Epithelial cell of prostate (primary cell): ENCODE results near the gene ANKRD29.
A peak's percentile ranks its signal among the peaks of the same experiment; 100 is the strongest.
"Not testable (repeated sequence)": the region's sequence is repeated elsewhere in the genome, so short reads cannot be mapped to it uniquely, and the experiment has no call there.

Experiments used
- DNase-seq: peaks from one replicate; pipeline ENCODE4 v3.0.0-alpha.2; 2011; ENCODE audit warnings: low read depth, low spot score
- H3K27ac ChIP-seq: fragments of 450-650 bp; 2 replicates; pipeline ENCODE4 v1.5.1; 2017; ENCODE audit warnings: mild to moderate bottlenecking

Gene ANKRD29

DNA sequence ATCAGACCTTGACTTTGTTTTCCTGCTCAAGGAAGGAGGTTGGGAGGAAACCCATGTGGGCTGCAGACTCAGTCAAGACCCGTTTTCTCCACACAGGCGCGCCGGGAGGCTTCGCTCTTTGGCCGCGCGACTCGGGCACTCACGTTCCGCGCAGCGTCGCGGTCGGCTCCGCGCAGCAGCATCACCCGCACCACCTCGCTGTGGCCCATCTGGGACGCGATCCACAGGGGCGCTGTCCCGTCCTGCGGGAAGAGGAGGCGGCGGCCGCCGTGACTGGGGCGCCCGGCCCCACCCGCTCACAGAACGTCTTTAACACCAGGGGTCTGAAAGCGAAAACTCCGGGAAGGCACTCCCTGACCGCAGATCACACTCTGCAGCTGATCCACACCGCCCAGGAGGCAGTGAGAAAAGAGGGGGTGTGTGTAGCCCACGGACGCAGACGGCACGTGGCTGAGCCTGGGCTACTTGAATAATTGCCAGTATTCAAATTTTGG lies 43.3 kb downstream of the ANKRD29 start:
- no peak overlapping the region for H3K27ac ChIP-seq
- no peak for DNase-seq

GRCh38 chr18:23618862-23619387 lies 43.8 kb downstream of the ANKRD29 start:
- no peak for DNase-seq
- no peak overlapping the region for H3K27ac ChIP-seq

GRCh38 chr18:23617412-23618014 lies 45.2 kb downstream of the ANKRD29 start:
- no peak for DNase-seq
- H3K27ac ChIP-seq, result no peak overlapping the region

DNA sequence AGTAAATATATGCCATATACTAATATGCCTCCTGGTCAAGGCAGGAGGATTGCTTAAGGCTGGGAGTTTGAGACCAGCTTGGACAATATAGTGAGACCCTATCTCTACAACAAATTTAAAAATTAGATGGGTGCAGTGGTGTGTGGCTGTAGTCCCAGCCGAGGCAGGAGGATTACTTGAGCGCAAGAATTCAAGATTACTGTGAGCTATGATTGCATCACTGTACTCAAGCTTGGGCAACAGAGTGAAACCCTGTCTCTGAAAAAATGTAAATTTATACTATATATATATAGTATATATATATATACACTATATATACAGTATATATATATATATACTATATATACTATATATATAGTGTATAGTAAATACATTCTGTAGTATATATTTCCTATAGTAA lies 46.5 kb downstream of the ANKRD29 start:
- no peak overlapping the region for H3K27ac ChIP-seq
- no peak for DNase-seq

GRCh38 chr18:23614891-23615290 lies 47.8 kb downstream of the ANKRD29 start:
- no peak overlapping the region for H3K27ac ChIP-seq
- DNase-seq, result no peak

DNA sequence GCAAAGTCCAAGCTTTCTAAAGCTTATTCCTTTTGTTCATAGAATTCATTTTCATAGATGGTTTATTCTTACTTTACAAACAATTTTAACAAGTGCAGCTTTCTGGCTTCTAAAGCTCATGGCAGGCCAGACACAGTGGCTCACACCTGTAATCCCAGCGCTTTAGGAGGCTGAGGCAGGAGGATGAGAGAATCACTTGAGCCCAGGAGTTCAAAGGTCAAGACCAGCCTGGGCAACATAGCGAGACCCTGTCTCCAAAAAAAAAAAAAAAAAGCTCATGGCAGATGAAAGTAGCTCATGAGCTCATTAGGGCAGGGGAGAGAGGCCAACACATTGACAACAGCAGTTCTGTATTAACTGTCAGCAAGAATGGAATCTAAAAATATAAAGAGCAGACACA lies 48.3 kb downstream of the ANKRD29 start:
- no peak for DNase-seq
- H3K27ac ChIP-seq, result no peak overlapping the region

DNA sequence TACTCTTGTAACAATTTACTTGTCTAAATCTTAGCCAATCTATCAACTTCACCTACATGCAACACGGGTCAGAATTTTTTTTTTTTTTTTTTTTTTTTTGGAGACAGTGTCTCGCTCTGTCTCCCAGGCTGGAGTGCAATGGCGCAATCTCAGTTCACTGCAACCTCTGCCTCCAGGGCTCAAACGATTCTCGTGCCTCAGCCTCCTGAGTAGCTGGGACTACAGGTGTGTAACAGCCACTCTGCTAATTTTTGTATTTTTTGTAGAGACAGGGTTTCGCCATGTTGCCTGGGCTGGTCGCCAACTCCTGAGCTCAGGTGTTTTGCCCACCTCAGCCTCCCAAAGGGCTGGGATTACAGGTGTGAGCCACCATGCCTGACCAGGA lies 49.6 kb downstream of the ANKRD29 start:
- H3K27ac ChIP-seq, DNase-seq: not testable (repeated sequence)

GRCh38 chr18:23612434-23613090 lies 50.1 kb downstream of the ANKRD29 start:
- H3K27ac ChIP-seq, result no peak overlapping the region
- no peak for DNase-seq

DNA sequence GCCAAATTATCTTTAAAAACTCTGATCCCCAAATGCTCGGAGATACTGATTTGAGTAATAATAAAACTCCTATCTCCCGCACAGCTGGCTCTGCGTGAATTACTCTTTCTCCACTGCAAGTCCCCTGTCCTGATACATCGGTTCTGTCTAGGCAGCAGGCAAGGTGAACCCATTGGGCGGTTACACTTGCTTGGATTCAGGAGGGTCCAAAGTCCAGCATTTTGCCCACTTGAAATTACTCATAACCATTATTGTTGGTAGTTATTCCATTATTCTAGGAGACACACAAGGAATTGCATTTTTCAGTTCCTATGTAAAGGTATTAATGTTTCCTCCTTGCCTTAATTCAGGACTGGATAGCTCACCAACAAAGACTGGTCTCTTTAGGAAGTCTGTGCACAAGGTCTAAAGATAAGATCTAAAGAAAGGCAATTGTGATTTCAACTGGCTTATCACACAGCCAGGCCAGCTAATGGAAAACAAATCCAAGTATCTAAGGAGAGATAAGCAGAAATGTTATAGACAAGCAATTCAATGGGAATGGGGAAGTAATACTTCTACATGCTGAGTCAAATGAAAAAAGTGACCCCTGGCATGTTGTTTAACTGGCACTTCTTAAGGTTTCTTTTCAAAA lies 53.2 kb downstream of the ANKRD29 start:
- no peak overlapping the region for H3K27ac ChIP-seq
- DNase-seq, result no peak

- DNase-seq, result no peak
- no peak overlapping the region for H3K27ac ChIP-seq
Measured at GRCh38 chr18:23608211-23608610, 54.5 kb downstream of the ANKRD29 start.

DNA sequence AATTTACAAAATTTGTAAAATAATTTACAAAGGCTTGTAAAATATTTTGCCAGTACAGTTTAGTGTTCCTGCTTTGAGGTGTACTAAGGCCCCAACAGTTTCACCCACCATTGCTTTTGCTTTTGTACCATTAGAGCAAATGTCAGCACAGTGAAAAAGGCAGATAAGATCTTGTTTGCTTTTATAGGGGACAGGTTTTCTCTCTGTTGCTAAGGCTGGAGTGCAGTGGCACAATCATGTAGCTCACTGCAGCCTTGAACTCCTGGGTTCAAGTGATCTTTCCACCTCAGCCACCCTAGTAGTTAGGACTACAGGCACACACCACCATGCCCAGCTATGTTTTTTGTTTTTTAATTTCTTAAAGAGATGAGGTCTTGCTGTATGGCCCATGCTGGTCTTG lies 56.8 kb downstream of the ANKRD29 start:
- no peak overlapping the region for H3K27ac ChIP-seq

GRCh38 chr18:23599809-23600208 lies 62.9 kb downstream of the ANKRD29 start:
- no peak overlapping the region for H3K27ac ChIP-seq
- no peak for DNase-seq

More for the DNA sequence above, 56.8 kb downstream of the ANKRD29 start:
- DNase-seq, result no peak

- no peak overlapping the region for H3K27ac ChIP-seq
- DNase-seq, result no peak
Measured at GRCh38 chr18:23596183-23596582, 66.5 kb downstream of the ANKRD29 start.

DNA sequence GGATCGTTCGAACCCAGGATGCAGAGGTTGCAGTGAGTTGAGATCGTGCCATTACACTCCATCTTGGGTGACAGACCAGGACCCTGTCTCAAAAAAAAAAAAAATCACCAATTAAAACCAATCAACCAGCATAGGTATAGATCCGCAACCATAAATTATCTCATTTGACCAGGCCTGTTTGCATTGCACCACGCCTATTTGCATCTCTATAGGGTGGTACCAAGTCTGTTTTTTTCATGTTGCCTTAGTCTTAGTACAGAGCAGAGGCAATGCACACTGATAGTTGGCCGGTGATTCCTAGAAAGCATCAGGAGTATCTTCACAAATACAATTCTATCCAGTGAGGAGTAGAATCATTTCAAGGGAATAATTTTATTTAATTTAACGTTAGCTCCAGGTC lies 67.1 kb downstream of the ANKRD29 start:
- H3K27ac ChIP-seq, result no peak overlapping the region
- no peak for DNase-seq

GRCh38 chr18:23593720-23594119 lies 69.0 kb downstream of the ANKRD29 start:
- peak; percentile 89 for DNase-seq
- H3K27ac ChIP-seq, result peak overlapping the region; percentile 81

GRCh38 chr18:23592911-23593310 lies 69.8 kb downstream of the ANKRD29 start:
- peak overlapping the region; percentile 81 for H3K27ac ChIP-seq
- no peak for DNase-seq

GRCh38 chr18:23591011-23591410 lies 71.7 kb downstream of the ANKRD29 start:
- no peak overlapping the region for H3K27ac ChIP-seq
- no peak for DNase-seq

DNA sequence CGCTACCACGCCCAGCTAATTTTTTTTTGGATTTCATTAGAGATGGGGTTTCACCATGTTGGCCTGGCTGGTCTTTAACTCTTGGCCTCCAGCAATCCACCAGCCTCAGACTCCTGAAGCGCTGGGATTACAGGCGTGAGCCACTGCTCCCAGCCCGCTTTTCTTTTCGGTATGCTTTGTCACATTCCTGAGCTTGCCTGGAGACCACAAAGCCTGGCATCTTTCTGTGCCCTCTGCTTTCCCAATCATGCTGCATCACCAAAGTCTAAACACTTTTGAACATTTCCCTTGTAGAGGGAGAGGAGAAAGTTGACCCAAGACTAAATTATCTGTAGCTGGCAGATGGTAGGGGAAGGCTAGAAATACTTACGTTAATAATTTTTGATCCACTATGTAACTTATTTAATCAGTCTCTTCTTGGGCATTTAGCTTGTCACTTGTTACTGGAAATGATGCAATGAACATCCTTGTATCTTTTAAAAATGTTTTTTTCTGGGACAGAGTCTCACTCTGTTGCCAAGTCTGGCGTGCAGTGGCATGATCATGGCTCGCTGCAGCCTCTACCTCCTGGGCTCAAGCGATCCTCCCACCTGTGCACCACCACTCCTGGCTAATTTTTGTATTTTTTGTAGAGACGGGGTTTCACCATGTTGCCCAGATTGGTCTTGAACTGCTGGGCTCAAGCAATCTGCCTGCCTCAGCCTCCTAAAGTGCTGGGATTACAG lies 73.7 kb downstream of the ANKRD29 start:
- H3K27ac ChIP-seq, result peak overlapping the region; percentile 65
- DNase-seq, result no peak

- no peak for DNase-seq
- H3K27ac ChIP-seq, result peak overlapping the region; percentile 98
Measured at GRCh38 chr18:23587220-23587642, 75.5 kb downstream of the ANKRD29 start.
